ENCODE results near the gene EGFLAM. TPM values are rescaled to one million over a fixed set of nuclear protein-coding genes. Genes with fewer than 3 reads are reported as not detected.

EGFLAM gene
- total and polyA plus RNA-seq, 2 of the 4 experiments (the other 2 are of a cell fraction): 0.77 to 1.1 TPM

- no peak for ATAC-seq (ENCODE audit: low read depth)
- Histone ChIP-seq H3K9me3 (ENCODE audit: control insufficient read depth, insufficient read depth, low read length) (no peaks in the 10 kb centered on the region), H3K14ac (replicated peaks; ENCODE audit: low read depth, low read length) (no peak overlapping the region), H3K27me3 (ENCODE audit: control insufficient read depth, insufficient read depth, low read length) (peaks cover 7% of the 10 kb centered on the region), H3K4me3 (ENCODE audit: insufficient read depth, low read depth, low read length) (no peak overlapping the region), H4K8ac (ENCODE audit: low read depth in 2 of 2, low read length in 2 of 2) (no peak overlapping the region), H3K79me1 (ENCODE audit: low read depth in 1 of 2, low read length in 2 of 2) (no peaks in the 10 kb centered on the region), H3K4ac (ENCODE audit: low read depth, low read length) (no peak overlapping the region), H3K9me1 (ENCODE audit: insufficient read depth, low read length) (no peaks in the 10 kb centered on the region), H3K4me2 (ENCODE audit: low read depth, low read length) (no peak overlapping the region), H3K56ac (ENCODE audit: extremely low read depth, insufficient read depth, low read length) (no peak overlapping the region), H3K4me1 (ENCODE audit: control insufficient read depth, insufficient read depth, low read length) (no peaks in the 10 kb centered on the region), H2AK9ac (replicated peaks; ENCODE audit: low read depth, low read length, poor library complexity) (no peak overlapping the region), H2BK15ac (ENCODE audit: low read depth, low read length) (no peak overlapping the region), H3K27ac (ENCODE audit: insufficient read depth, low read length) (no peak overlapping the region), H2BK5ac (ENCODE audit: low read depth, low read length, poor library complexity, severe bottlenecking) (no peak overlapping the region), H2BK120ac (ENCODE audit: low read depth, low read length) (no peak overlapping the region), H4K91ac (ENCODE audit: insufficient read depth, low read depth, low read length) (no peak overlapping the region), H3K18ac (ENCODE audit: low read depth, low read length) (no peak overlapping the region), H4K20me1 (ENCODE audit: insufficient read depth, low read length) (no peaks in the 10 kb centered on the region), H2AK5ac (ENCODE audit: low read depth, low read length) (no peak overlapping the region), H2AFZ (replicated peaks; ENCODE audit: low read length, poor library complexity) (no peak overlapping the region), H2BK20ac (ENCODE audit: low read depth, low read length) (no peak overlapping the region), H3K23ac (ENCODE audit: low read depth, low read length) (no peak overlapping the region), H3K36me3 (ENCODE audit: control insufficient read depth, insufficient read depth, low read length) (no peaks in the 10 kb centered on the region), H3K9ac (ENCODE audit: low read depth, low read length) (no peak overlapping the region), H4K5ac (ENCODE audit: low read depth, low read length) (no peak overlapping the region)
- DNase-seq: no peak
- ChIA-PET POLR2A (ENCODE audit: unreplicated experiment) (no interaction called here), CTCF (no interaction called here)
- BruUV-seq (replicated peaks): no TSS peak
- in situ Hi-C loops (cut with MboI; ENCODE audit: low sequenced_read_pairs) (no loop called here), dilution Hi-C loops (cut with HindIII; ENCODE audit: low sequenced_read_pairs, unreplicated experiment) (no loop called here), intact Hi-C loops (cut with micrococcal nuclease) (no loop called here)
- TF ChIP-seq RCOR1 (IDR thresholded peaks at IDR 0.05; ENCODE audit: insufficient replicate concordance, low read length) (no peak), CTCF (conservative IDR thresholded peaks at IDR 0.05; ENCODE audit: low read depth, low read length) (no peak), NFE2L2 (IDR thresholded peaks at IDR 0.05; ENCODE audit: low read depth, low read length) (no peak), CEBPB (IDR thresholded peaks at IDR 0.05; ENCODE audit: low read depth, low read length) (no peak), FOS (IDR thresholded peaks at IDR 0.05; ENCODE audit: low read depth, low read length) (no peak), MXI1 (IDR thresholded peaks at IDR 0.05; ENCODE audit: borderline replicate concordance, low read depth, low read length) (no peak), POLR2A (IDR thresholded peaks at IDR 0.05; ENCODE audit: low read depth, low read length) (no peak), MAZ (IDR thresholded peaks at IDR 0.05; ENCODE audit: borderline replicate concordance, low read depth, low read length) (no peak), BHLHE40 (IDR thresholded peaks at IDR 0.05; ENCODE audit: low read depth, low read length) (no peak), USF2 (IDR thresholded peaks at IDR 0.05; ENCODE audit: low read depth, low read length) (no peak)
- WGBS, 2 experiments (ENCODE audit: extremely low coverage in 2 of 2, insufficient read length in 1 of 2): 14% methylated on average over 1 of the region's 6 CpGs; no CpG with 5 or more reads in 1 of the 2 experiments
These were observed 13.1 kb upstream of the EGFLAM start for GRCh38 chr5:38245307-38245706.

All from IMR-90 (cell line).